HG03103 (cell line): Measurements from ENCODE around the gene S100P.
"Not testable (repeated sequence)": the region's sequence is repeated elsewhere in the genome, so short reads cannot be mapped to it uniquely, and the experiment has no call there.

Experiments used
- ATAC-seq: cut with Tn5 transposase; IDR thresholded peaks from one replicate; pipeline ENCODE4 v1.9.1; 2021; ENCODE audit warnings: low read depth; ENCODE audit not compliant: unreplicated experiment

The S100P gene

DNA sequence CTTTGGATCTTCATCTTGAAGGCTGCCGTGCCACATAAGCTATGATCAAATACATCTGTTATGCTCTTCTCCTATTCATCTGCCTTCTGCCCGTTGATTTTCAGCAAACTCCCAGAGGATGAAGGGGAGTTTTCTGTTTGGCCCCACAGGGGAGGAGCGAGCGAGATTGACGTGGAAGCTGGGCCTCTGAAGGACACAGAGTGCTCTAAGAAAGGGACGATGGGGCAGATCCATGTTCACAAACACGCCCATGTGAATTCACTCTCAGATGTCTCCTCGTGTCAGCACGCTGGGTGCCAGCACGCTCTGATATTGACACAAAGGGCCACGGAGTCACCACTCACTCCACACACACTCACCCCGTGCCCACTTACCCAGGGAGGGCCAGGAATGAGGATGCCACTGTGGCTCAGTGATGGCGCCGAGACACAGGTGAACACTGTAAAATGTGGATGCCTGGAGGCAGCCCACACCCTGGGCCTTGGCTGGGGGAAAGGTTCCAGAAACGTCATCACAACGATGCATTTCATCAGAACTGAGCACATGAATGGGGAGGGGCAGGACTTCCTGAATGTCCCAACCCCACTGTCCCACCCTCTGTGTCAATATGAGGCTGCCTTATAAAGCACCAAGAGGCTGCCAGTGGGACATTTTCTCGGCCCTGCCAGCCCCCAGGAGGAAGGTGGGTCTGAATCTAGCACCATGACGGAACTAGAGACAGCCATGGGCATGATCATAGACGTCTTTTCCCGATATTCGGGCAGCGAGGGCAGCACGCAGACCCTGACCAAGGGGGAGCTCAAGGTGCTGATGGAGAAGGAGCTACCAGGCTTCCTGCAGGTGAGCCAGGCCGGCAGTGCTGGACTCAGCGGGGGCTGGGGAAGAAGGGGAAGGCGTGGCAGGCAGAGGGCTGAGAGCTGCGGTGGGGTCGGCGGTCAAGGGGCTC, at the start of gene S100P:
S100P (plus strand) TSS at position 648 of the 946 bp plus-strand sequence; CDS start at position 703, 55 bp downstream.
- ATAC-seq: no peak

DNA sequence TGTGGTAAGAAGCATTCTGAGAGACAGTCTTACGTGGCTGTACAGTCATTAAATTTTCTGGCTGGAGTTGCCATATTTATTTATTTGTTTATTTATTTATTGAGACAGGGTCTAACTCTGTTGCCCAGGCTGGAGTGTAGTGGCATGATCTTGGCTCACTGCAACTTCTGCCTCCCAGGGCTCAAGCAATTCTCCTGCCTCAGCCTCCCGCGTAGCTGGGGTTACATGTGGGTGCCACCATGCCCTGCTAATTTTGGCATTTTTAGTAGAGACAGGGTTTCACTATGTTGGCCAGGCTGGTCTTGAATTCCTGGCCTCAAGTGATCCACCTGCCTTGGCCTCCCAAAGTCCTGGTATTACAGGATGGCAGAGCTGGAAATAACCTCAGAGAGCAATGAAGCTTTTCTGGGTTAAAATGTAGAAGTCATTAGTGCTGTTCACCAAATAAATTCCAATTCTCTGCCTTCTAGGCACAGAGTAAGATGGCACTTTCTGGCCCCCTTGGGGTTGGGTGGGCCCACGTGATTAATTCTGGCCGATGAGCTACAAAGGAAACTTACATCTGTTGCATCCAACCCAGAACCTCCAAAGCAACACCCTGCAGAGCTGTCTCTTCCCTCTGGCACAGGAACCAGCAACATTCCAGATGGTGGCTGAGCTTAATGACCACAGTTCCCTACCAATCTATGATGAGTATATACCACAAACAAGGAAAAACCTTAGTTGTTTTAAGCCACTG, 48.7 kb upstream of the S100P start:
- no peak for ATAC-seq

DNA sequence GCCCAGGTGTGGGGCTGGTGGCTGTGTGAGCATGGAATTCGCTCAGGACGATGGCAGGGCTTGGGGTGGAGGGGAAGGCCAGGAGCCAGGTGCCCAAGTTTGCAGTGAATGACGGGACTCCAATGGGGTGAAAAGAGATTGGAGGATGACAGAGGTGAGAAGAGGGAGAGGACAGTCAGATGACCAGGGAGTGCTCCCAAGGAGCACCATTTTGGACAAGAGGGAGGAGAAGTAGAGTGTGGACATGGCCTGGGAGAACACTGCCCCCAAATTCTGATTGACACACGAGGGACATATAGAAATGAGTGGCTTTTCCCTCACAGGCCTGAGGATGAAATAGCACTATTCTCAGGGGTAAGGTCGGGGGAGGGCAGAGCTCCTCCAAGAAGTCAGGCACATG, 46.5 kb upstream of the S100P start:
- ATAC-seq: no peak

DNA sequence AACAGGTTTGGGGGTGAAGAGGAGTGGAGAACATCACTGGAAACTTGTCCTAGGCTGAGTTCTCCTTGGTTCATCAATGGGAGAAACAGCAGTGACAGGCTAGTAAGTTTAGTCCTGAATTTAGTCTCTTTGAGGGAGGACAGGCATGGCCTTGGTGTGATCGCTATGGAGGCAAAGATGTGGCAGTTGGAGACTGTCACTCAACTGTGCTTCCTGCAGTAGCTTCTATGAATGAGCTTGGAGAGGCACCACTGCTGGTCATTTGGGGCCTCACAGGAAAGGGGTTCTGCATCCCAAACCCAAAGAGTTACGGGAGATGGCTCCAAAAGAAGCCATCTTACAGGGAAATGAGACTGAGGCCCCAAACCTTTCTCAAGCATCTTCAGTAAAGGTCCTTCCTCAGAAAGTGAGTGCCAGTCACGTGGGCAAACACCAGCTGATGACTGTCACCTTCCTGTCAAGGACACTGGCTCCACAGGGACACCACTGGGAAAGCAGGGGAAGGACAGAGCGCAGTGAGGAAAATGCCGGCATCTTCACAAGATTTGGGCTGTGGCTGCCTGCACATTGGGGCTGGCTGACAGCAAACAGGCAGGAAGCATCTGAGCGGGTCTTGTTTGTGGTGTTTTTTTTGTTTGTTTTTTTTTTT, 46.0 kb upstream of the S100P start:
- ATAC-seq: no peak

DNA sequence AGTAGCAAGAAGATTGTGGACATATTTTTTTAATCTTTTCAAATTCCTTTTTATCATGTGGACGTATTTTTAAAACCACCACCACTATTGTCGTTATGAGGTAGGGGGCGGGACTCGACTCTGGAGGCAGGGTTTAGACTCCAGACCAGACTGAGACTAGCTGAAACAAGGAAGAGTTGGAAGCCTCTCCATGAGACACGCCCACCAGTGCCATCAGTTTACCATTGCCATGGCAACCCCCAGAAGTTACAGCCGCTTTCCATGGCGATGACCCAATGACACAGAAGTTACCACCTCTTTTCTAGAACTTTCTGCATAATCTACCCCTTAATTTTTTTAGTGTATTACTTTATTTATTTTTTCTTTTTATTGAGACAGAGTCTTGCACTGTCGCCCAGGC, 44.5 kb upstream of the S100P start:
- no peak for ATAC-seq

DNA sequence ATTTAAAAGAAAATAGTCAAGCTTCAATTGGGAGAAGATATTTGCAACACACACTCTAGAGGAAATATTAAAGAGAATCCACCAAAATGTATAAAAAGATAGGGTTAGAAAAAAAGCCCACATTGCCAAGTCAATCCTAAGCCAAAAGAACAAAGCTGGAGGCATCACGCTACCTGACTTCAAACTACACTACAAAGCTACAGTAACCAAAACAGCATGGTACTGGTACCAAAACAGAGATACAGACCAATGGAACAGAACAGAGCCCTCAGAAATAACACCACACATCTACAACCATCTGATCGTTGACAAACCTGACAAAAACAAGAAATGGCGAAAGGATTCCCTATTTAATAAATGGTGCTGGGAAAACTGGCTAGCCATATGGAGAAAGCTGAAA, 39.5 kb upstream of the S100P start:
- ATAC-seq: not testable (repeated sequence)

DNA sequence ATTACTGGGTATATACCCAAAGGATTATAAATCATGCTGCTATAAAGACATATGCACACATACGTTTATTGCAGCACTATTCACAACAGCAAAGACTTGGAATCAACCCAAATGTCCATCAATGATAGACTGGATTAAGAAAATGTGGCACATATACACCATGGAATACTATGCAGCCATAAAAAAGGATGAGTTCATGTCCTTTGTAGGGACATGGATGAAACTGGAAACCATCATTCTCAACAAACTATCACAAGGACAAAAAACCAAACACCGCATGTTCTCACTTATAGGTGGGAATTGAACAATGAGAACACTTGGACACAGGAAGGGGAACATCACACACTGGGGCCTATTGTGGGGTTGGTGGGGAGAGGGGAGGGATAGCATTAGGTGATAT, 38.4 kb upstream of the S100P start:
- ATAC-seq: not testable (repeated sequence)

DNA sequence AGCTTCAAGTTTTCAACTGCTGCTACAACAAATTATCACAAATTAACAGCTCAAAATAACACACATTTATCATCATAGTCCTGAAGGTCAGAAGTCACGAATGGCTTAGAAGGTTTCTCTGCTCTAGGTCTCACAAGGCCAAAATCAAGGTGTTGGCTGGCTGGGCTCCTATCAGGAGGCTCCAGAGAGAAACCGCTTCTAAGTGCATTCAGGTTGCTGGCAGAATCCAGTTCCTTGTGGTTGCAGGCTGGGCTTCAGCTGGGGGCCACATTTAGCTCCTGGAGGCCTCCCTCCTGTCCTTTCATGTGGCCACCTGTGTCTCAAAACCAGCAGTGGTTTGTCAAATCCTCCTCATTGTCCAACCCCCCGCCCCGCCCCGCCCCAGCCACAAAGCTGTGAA, 37.8 kb upstream of the S100P start:
- ATAC-seq: no peak

DNA sequence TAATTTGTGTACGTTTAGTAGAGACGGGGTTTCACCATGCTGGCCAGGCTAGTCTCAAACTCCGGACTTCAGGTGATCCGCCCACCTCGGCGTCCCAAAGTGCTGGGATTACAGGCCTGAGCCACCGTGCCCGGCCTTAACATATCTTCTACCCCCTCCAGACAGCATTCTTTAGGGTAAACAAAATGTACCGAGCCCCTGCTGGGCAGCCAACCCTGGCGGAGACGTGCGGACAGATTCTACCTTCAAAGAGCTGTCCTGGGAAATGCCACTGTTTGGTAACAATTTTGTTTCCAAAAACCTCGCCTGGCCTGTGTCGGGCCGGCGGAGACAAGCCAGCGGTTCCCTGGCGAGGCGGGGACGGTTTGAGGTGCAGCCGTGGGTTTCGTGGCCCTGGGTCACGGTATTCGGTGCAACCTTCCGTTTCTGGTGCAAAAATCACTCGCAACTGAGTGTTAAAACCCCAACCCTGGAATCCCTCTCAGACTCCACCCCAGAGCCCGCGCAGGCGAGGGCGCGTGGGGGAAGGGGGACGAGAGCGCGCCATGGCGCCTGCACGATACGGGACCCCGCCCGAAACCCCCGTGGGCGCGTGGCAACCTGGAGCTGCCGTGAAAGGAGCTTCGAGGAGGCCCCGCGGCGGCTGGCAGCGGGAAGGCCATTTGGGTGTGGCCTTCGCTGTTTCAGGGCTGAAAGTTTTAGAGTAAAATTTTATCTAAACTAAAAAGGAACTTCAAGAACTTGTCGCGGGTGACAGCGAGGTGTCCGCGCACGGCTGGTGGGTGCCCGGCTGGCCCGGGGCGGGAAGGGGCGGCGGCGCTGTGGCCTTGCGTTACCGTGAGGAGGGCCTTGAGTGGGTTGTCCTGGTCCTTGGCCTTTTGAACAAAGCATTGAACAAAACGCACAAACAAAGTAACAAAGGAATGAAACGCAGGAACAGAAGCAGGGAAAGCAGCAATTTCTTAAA, 36.2 kb upstream of the S100P start:
- no peak for ATAC-seq

DNA sequence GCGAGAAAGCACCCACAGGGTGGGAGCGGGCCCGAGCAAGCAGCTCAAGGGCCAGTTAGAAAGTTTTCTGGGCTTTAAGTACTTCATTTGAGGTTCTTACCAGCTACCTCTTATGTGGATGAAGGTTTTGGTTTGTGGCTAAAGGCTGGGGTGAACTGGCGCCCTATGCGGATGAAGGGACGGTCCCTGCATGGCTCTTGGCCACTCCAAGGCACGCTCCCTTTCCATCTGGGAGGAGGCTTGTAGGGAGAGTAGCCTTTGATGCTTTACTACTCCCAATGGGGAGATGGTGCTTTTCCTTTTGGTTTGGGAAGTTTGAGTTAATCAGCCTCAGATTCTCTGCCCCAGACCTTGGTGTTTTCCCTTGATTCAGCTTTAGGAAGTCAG, 35.5 kb upstream of the S100P start:
- no peak for ATAC-seq

DNA sequence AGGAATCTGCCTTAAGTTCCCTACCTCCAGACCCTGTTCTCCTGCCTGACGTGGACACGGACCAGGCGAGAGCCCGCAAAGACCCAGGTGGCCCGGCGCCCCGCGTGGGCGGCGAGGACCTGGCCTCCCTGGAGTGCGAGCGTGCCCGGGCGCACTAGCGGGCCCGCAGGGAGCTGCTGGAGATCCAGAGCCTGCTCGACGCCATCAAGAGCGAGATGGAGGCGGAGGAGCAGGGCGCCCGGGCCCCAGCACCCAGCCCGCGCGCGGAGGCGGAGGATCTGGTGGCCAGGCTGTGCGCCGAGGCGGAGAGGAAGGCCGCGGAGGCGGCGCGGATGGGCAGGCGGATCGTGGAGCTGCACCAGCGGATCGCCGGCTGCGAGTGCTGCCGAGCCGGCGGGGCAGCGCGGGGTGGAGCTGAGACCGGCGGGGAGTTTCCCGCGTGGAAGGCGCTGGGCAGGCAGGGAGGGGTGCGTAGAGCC, 35.0 kb upstream of the S100P start:
- no peak for ATAC-seq

DNA sequence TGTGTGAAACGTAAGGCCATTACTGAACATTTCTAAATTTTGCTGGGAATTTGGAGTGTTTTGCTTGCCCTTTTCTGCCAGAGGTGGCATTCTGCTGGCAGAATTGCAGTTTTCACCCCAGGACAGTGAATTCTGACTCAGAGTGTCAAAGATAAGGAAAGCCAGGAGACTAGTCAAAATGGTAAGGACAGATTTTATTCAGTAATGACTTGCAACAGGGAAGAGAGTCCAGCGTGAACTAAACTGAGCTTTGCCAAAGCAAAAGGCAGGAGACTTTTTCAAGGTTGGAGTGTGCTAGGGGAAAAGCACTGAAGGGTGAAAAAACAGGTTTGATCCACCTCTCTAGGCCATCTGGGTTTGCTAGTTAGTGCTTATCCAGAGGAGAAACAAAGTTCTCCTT, 33.8 kb upstream of the S100P start:
- ATAC-seq: no peak

DNA sequence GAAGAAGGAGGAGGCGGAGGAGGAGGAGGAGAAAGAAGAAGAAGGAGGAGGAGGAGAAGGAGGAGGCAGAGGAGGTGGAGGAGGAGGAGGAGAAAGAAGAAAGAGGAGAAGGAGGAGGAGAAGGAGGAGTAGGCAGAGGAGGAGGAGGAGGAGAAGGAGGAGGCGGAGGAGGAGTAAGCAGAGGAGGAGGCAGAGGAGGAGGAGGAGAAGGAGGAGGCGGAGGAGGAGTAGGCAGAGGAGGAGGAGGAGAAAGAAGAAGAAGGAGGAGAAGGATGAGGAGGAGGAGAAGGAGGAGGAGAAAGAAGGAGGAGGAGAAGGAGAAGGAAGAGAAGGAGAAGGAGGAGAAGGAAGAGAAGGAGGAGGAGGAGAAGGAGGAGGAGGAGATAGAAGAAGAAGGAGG, 33.2 kb upstream of the S100P start:
- no peak for ATAC-seq

DNA sequence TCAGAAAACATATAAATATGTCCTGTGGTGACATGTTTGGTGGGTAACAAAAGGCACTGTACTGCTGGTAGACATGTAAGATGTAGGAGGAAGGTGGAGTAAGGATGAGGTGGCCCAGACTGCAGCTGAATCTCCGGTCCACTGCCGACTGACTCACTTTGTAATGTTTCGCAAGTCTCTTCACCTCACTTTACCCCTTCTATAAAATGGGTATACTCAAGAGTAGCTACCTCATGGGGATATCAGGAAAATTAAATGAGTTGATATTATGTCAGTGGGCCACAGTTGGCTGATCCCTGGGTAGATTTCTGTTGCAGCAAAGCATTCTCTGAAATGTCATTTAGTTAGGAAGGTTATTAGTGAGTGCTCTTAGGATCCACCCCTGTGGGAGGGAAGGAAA, 31.1 kb upstream of the S100P start:
- no peak for ATAC-seq

DNA sequence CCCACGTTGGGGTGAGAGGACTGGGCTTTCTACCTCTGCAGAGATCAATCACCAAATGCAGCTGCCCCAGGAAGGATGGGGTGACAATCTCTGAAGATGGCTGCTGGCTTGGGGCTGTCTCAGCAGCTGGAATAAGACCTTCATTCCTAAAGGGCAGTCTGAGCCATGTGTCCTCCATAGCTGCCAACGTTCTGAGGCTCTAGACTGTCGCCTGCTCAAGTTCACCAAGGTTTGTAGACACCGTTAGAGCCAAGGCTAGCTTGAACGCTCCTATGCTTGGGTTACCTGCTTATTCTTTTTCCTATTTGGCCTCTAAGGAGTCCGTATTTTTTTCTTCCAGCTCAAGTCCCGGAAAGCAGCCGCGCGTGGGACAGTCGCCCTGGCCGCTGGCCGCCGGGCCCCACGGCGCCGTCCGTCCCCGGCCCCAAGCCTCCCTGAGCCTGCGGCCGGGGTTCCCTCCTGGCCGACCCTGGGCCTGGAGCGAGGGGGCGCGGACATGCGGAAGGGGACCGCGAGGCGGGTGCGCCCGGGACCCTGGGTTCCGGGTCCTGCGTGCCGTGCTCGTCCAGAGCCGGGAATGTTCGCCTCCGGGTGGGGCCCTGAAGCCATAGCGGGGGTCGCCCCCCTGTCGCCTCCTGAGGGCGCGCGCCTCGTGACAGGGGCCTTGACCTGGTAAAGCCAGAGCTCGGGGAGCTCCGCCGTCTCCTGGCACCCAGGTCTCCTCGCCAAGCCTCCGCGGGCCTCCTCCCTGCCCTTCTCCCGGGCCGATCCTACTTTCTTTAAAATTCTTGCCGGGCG, 29.9 kb upstream of the S100P start:
- ATAC-seq: no peak

DNA sequence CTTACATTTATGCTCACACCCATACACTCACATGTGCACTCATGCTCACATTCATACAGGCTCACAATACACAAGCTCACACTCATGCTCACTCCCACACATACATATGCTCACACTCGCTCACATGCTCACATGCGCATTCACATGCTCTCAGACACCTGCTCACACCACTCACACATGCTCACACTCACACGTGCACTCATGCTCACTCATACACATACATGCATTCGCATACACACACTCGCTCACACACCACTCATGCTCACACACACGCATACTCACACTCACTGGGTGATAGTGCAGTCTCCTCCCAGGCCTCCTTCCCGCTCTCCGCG, 28.4 kb upstream of the S100P start:
- ATAC-seq: no peak

DNA sequence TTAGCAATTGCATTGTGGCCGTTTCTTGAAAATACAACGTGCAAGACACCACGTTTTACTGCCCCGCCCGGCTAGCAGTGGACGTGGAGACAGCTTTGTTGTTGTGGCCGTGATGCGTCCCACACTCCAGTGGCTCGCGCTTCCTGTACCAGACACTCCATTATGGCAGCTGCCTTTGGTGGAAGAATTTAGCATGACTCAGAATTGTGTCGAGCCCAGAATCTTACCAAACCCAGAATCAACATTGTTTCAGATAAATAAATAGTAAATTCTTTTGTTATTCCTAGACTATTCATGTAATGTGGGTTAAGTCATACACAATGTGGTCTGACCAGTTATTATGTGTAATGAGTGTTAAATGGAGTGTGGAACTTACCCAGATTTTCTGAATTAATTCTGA, 25.3 kb upstream of the S100P start:
- ATAC-seq: no peak

DNA sequence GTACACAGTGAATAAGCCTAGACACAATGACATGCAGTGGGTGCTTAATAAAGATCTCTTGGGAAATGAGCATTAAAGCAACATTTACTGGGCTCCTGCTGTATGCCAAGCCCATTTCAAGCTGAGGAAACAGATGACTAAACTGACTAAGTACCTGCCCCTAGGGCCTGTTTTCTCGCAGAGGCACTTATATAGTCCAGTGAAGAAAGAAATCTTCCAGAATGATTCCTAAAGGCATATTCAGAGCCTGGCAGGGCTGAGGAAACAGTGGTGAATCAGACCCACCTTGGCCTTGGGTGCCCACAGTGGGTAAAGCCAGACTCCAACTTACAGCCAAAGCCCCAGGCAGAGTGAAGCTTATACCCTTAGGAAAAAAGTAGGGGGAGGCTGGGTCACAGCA, 22.0 kb upstream of the S100P start:
- no peak for ATAC-seq

DNA sequence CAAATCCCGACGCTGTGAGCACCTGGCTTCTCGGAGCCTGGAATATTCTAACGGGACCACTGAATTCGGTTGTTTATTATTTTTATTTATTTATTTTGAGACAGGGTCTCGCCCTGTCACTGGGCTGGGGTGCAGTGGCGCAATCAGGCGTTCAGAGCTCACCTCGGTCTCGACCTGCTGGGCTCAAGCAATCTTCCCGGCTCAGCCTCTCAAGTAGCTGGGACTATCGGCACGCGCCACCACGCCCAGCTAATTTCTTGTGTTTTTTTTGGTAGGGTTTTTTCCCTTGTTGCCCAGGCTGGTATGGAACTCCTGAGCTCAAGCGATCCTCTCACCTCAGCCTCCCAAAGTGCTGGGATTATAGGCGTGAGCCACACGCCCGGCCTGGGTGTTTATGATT, 21.5 kb upstream of the S100P start:
- ATAC-seq: no peak
